DOHH2 (cell line): ENCODE data around the gene SLAMF7.

Source experiments
- CTCF ChIP-seq: fragments of 200-600 bp; sonication (generic); IDR thresholded peaks from one replicate; pipeline ENCODE4 v1.5.1; 2014; ENCODE audit warnings: antibody characterized with exemption, mild to moderate bottlenecking, low read depth, low read length; ENCODE audit not compliant: poor library complexity, severe bottlenecking
- EZH2phosphoT487 ChIP-seq: fragments of 200-600 bp; sonication (generic); IDR thresholded peaks from 2 replicates; pipeline ENCODE4 v1.6.1; 2017; ENCODE audit warnings: borderline replicate concordance, mild to moderate bottlenecking, antibody characterized with exemption, low read length, moderate library complexity, mixed read lengths

DNA sequence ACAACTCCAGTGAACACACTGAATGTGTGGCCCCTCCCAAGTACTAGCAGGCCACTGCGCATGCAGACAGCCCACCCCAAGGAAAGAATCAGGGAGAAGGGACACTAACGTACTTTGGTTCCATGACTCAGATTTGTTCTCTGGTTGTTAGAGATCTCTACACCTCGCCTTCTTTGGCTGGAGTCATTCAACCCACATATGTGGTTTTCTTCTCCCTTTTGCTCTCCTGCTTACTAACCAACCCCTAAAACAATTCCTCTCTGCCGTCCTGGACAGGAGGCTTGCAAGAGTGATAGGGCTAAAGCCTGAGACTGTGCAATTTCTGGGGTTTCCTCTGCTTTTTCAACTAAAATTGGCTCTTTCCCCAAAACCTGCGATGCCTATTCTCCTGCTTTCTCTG, 21.7 kb upstream of the SLAMF7 start:
- no peak for TF ChIP-seq CTCF
- TF ChIP-seq EZH2phosphoT487, result no peak
